HG03159 (cell line): ENCODE results near the gene ADAMTS14.

Source experiments
- ATAC-seq: cut with Tn5 transposase; IDR thresholded peaks from one replicate; pipeline ENCODE4 v1.9.1; 2021; ENCODE audit warnings: mild to moderate bottlenecking, moderate library complexity; ENCODE audit not compliant: unreplicated experiment

ADAMTS14 gene

GRCh38 chr10:70673043-70673928 lies 980 bp downstream of the ADAMTS14 start:
- ATAC-seq: no peak

- ATAC-seq: no peak
These were observed 1.7 kb downstream of the ADAMTS14 start for GRCh38 chr10:70673929-70674559.

- ATAC-seq: no peak
These were observed 2.5 kb downstream of the ADAMTS14 start for GRCh38 chr10:70674560-70675495.

GRCh38 chr10:70675496-70676161 lies 3.3 kb downstream of the ADAMTS14 start:
- ATAC-seq: no peak

GRCh38 chr10:70676511-70676910 lies 4.2 kb downstream of the ADAMTS14 start:
- no peak for ATAC-seq

GRCh38 chr10:70677016-70677415 lies 4.7 kb downstream of the ADAMTS14 start:
- ATAC-seq: no peak

- ATAC-seq: no peak
These were observed 5.4 kb downstream of the ADAMTS14 start for GRCh38 chr10:70677620-70678249.

GRCh38 chr10:70678250-70678635 lies 5.9 kb downstream of the ADAMTS14 start:
- no peak for ATAC-seq

GRCh38 chr10:70678757-70679489 lies 6.6 kb downstream of the ADAMTS14 start:
- ATAC-seq: no peak

- no peak for ATAC-seq
These were observed 7.2 kb downstream of the ADAMTS14 start for GRCh38 chr10:70679498-70679897.

- no peak for ATAC-seq
These were observed 8.8 kb downstream of the ADAMTS14 start for GRCh38 chr10:70680899-70681730.

- no peak for ATAC-seq
These were observed 9.4 kb downstream of the ADAMTS14 start for GRCh38 chr10:70681731-70682005.

- ATAC-seq: no peak
These were observed 10.8 kb downstream of the ADAMTS14 start for GRCh38 chr10:70682920-70683600.

- ATAC-seq: no peak
These were observed 11.3 kb downstream of the ADAMTS14 start for GRCh38 chr10:70683601-70683934.

GRCh38 chr10:70683940-70684339 lies 11.6 kb downstream of the ADAMTS14 start:
- no peak for ATAC-seq

GRCh38 chr10:70684374-70684773 lies 12.1 kb downstream of the ADAMTS14 start:
- ATAC-seq: no peak

- no peak for ATAC-seq
These were observed 12.6 kb downstream of the ADAMTS14 start for GRCh38 chr10:70684839-70685454.

GRCh38 chr10:70685455-70685911 lies 13.2 kb downstream of the ADAMTS14 start:
- no peak for ATAC-seq
